GM21526 (cell line): ENCODE results near the gene BRMS1.
"Not testable (repeated sequence)": the region's sequence is repeated elsewhere in the genome, so short reads cannot be mapped to it uniquely, and the experiment has no call there.

ENCODE experiments used
- ATAC-seq: cut with Tn5 transposase; IDR thresholded peaks from one replicate; pipeline ENCODE4 v1.9.1; 2021; ENCODE audit warnings: moderate library complexity; ENCODE audit not compliant: unreplicated experiment, low FRiP score

BRMS1 gene

GRCh38 chr11:66363805-66364535 lies 19.1 kb upstream of the BRMS1 start:
- no peak for ATAC-seq

DNA sequence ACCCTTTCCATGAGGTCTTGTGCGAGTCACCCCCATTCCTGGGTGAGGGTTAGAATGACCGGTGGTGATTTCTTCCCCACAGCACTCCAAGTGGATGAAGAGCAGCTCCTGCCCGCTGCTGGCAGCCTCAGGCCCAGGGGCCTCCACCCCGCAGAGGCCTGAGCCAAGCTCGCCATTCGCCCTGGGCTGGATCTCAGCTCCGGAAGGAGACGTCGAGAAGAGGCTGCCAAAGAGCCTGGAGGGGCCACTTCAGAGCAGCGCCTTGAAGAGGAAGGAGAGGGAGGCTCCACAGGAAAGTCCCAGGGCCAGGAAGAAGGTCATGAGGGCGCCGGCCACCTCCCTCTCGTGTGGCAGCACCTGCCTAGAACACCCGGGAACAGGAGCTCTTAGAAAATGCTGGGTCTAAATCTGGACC lies 18.3 kb upstream of the BRMS1 start:
- no peak for ATAC-seq

DNA sequence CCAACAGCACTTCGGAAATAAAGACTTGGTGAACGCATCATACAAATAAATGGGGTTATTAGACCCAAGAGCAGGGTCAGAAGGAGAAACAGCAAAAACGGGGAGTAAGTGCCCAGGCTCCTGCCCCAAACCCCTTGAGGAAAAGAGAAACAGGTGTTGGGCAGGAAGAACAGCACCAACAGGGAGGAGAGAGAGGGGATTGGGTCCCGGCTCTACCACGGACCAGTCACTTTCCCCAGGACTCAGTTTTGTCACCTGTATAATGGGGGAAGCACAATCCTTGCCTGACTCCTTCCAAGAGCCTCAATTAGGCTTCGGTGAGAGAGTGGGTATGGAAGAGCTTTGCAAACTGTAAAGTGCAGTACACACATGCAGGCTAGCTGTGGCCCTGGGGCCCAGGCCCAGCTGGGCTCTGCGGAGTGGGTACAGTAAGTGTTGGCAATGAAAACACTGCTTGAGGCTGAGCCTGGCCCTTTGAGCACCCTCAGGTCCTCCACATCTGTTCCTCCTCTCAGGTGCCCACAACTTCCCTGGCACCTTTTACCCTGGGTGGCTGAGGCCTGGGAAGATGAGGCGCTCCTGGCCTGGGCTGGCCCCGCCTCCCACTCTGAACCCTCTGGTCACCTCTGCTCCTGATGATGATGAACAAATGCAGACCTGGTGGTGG lies 17.7 kb upstream of the BRMS1 start:
- ATAC-seq: no peak

DNA sequence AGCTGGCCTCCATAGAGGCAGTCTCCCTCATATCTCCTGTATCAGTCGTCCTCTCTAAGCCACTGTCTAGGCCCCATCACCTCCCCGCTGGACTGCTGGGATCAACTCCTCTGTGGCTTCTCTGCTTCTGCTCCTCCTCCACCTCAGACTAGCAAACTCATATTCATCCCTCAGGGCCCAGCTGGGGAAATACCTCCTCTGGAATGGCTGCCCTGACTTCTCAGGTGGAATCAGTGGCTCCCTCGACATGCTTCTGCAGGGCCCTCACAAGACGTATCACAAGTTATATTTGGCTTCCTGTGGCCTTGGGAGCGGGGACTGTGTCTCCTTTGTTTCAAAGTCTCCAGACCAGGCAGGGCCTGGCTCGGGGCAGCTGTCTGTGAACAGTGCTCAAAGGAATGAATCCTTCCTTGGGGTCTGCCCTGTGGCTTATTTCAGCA lies 16.6 kb upstream of the BRMS1 start:
- ATAC-seq: no peak

DNA sequence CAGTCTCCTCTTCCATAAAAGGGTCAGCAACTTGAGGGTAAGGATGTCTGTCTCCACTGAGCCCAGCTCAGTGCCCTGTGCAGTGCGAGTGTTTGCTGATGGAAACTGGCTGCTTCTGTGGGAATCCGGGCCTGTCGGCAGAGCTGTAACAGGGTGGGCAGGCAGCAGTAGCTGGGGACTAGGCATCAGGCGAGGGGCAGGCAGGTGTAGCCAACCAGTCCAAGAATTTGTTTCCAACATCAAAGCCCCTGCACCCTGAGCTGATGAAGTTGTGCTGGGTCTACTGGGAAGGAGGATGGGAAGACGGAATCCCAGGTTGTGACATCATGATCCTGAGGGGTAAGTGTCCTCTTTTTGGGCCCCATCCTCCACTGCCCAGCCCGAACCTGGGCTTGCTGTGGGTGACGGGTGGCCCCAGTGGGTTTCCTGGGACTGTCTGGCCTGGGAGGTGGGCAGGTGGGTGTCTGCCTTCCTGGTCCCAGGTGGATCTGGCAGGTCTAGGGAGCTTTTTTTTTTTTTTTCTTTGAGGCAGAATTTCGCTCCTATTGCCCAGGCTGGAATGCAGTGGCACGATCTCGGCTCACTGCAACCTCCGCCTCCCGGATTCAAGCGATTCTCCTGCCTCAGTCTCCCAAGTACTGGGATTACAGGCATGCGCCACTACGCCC lies 15.6 kb upstream of the BRMS1 start:
- ATAC-seq: no peak

DNA sequence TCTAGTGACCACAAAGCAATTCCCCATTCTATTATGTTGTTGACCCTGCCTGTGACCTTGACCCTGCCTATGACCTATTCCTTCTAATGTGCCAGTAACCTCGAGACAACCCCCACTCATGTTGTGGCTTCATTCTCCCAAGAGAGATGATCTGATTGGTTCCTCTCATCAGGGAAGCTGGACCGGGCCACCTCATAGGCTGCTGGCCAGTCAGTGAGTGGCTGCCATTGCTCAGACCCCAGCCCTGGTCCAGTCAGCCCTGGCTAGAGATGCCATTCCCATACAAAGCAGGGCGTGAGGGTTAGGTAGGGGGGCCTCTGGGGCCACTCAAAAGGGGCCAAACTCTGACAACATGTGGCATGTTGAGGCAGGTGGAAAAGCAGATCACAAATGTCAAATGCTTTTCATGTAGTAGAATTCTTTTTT lies 14.8 kb upstream of the BRMS1 start:
- ATAC-seq: no peak

DNA sequence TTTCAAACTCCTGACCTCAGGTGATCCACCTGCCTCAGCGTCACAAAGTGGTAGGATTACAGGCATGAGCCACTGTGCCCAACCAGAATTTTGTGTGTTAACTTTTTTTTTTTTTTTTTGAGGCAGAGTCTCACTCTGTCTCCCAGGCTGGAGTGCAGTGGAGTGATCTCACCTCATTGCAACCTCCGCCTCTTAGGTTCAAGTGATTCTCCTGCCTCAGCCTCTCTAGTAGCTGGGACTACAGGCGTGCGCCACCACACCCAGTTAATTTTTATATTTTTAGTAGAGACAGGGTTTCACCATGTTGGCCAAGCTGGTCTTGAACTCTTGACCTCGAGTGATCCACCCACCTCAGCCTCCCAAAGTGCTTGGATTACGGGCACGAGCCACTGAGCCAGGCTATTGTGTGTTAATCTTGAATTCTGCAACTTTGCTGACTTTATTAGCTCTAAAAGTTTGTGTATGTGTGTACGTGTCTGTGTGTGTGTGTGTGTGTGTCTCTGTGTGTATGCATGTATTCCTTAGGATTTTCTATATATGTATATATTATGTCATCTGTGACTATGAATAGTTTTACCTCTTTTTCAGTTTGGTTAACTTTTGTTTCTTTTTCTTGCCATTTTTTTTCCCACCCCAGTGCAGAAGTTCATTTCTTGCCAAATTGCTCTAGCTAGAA lies 5.8 kb upstream of the BRMS1 start:
- ATAC-seq: not testable (repeated sequence)

DNA sequence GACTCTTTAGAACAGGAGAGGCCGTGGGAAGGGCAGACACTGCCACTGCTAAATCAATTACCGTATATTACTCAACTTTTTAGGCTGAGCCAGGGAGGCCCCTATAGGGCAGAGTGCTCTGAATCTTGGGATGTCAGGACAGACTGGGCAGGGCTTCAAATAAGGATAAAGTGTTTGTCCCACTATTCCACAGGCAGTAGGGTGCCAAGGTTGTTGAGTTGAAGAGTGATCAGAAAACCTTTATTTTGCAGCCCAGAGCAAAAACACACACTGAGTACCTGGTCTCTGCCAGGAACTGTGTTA lies 4.1 kb upstream of the BRMS1 start:
- ATAC-seq: no peak

GRCh38 chr11:66347425-66348276 lies 2.7 kb upstream of the BRMS1 start, which contains the start of gene B4GAT1:
Gene B4GAT1, minus strand, starts transcription at chr11:66347629. Its CDS starts 84 bp downstream, at chr11:66347545.
- no peak for ATAC-seq

GRCh38 chr11:66346476-66347424 lies 1.8 kb upstream of the BRMS1 start:
- no peak for ATAC-seq

DNA sequence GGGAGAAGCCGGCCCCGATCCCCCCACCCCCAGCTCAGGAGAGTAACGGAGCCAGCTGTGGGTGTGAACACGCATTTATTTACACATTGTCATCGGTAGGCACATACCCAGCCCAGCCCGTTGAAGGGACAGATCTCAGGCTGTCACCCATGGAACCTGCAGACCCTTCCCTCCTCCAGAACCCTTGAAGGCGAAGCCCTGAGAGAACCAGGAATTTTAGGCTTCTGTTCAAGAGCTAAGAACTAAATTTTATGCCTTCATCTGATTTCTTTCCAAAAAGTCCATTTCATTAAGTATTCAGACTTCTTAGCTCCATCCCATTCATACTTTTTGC lies 379 bp upstream of the BRMS1 start:
- peak; percentile 6 for ATAC-seq

GRCh38 chr11:66343176-66343575 lies 1.7 kb downstream of the BRMS1 start:
- ATAC-seq: no peak

DNA sequence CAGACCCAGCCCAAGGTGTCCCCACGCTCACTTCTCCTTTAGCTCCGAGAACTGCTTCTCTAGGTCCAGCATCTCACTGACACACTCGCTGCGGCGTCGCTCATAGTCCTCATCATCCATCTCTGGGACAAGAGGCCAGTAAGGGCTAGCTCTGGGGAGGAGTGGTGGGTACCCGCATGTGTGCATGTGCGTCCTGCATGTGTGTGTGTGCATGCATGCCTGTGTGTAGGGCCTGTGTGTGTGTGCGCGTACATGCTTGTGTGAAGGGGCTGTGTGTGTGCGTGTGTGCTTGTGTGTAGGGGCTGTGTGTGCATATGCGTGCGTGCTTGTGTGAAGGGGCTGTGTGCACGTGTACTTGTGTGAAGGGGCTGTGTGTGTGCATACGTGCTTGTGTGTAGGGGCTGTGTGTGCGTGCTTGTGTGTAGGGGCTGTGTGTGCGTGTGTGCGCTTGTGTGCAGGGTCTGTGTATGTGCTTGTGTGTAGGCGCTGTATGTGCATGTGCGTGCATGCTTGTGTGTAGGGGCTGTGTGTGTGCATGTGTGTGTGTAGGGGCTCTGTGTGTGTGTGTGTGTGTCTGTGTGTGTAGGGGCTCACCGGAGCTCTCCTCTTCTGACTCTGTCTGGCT lies 3.3 kb downstream of the BRMS1 start:
- no peak for ATAC-seq

DNA sequence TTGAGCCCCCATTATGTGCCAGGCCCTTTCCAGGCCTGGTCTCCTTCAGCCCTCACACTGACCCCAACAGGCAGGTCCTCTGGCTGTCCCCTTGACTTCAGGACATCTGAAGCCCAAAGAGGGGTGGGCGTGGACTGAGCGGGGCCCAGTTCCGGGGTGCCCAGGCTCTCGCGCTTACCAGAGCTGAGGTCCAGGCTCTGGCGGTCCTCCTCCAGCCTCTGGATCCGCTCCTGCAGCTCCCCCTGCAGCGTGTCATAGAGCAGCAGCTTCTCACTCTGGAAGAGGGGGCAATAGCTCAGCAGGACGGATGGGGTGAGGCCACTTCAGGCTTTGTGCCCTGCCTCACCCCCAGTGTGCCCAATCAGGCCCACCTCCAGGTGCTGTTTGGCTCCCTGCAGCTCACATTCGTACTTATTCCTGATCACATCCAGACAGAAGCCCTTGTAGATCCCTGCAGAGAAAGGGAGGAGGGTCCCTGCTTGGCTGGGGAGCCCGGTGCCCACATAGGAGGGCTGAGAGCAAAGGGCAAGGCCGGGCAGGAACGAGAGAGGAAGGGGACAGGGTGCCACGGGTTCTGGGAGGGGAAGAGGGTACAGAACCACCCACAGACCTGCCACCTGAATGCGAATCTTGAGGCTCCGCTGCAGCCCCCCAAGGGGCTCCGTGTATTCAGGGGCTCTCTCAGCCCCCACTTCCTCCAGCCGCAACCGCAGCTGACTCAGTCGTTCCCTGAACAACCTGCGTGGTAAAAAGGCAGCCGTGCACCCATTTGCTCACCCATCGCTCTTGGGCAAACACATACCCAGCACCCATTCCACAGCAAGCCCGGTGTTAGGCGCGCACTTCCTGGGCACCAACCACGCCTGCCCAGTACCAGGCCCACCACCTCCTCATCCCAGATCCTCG lies 4.1 kb downstream of the BRMS1 start:
- no peak for ATAC-seq

DNA sequence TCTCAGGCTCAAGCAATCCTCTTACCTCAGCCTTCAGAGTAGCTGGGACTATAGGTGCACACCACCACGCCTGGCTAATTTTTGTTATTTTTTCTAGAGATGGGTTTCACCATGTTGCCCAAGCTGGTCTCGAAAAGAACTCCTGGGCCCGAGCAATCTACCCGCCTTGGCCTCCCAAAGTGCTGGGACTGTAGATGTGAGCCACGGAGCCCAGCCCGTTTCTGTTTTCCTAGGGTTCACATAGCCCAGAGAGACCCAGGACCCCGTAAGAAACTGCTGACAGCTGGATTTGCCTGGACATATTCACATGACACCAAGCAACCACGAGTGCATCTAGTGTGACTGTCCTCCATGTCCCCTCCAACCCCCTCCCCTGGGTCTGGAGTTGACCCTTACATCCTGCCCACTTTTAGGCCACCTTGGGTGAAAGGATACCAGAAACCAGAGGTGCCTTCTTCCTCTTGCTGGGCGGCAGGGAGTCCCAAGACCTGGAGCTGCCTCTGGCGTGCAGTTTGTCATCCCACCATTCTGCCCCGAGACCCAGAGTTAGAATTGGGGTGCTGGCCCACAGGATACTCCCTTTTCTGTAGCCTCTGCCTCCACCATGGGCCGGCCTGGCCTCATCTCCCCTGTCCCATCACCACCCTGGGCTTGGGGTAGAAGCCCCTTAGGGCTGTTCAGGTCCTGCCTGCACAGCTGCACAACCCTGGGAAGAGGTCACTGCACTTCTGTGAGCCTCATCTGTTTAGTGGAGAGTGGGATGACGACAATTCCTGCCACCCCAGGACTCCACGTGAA lies 5.0 kb downstream of the BRMS1 start:
- no peak for ATAC-seq

DNA sequence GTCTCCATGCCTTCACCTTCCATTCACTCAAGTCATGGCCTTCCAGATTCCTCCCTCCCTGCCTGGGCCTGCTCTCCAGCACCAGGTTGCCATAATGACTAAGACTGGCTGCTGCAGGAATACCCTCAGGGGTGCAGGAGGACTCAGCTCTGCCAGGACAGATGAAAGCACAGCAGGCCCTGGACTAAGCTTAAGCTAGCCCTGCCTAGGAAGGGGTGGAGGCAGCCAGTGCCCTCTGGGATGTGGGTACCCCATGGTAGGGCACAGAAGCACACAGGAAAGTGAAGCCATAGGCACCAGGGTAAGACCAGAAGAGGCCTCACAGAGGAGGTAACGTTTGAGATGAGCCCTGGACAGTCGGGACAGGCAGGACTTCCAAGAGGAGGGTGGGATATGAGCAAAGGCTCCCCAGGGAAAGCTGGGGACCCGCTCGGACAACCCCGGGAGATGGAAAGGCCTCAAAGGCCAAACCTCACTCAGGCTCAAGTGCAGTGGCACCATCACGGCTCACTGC lies 5.7 kb downstream of the BRMS1 start:
- ATAC-seq: no peak
